ENCODE results near the gene SLC9A2.

SLC9A2 gene

GRCh38 chr2:102703748-102704147 is 84.4 kb downstream of the SLC9A2 start:
- H3K9me3 ChIP-seq = no peaks in the 10 kb centered on the region
- H3K27me3 ChIP-seq = peaks cover 39% of the 10 kb centered on the region
- H3K36me3 ChIP-seq = no peaks in the 10 kb centered on the region
- no peak for TF ChIP-seq CTCF (IDR thresholded peaks at IDR 0.05)
- no peak overlapping the region for H3K27ac ChIP-seq
- H3K4me1 ChIP-seq (ENCODE audit: control insufficient read depth in 1 of 2, insufficient read depth in 1 of 2, low read depth in 1 of 2, low read length in 1 of 2) = no peaks in the 10 kb centered on the region
- no peak overlapping the region for H3K4me3 ChIP-seq (ENCODE audit: low read depth in 1 of 2, low read length in 1 of 2)

- Histone ChIP-seq H3K4me3 (ENCODE audit: low read depth in 1 of 2, low read length in 1 of 2) (no peak overlapping the region), H3K4me1 (ENCODE audit: control insufficient read depth in 1 of 2, insufficient read depth in 1 of 2, low read depth in 1 of 2, low read length in 1 of 2) (no peaks in the 10 kb centered on the region), H3K27ac (no peak overlapping the region), H3K9me3 (no peaks in the 10 kb centered on the region), H3K27me3 (peaks cover 44% of the 10 kb centered on the region), H3K36me3 (no peaks in the 10 kb centered on the region)
- no peak for TF ChIP-seq CTCF (IDR thresholded peaks at IDR 0.05)
Measured at GRCh38 chr2:102704531-102704930, 85.2 kb downstream of the SLC9A2 start.

- Histone ChIP-seq H3K27me3 (peaks cover 24% of the 10 kb centered on the region), H3K4me1 (ENCODE audit: control insufficient read depth in 1 of 2, insufficient read depth in 1 of 2, low read depth in 1 of 2, low read length in 1 of 2) (no peaks in the 10 kb centered on the region)
Measured at GRCh38 chr2:102707796-102708695, 88.7 kb downstream of the SLC9A2 start.

GRCh38 chr2:102708847-102709559 is 89.7 kb downstream of the SLC9A2 start:
- TF ChIP-seq CTCF (IDR thresholded peaks at IDR 0.05) = no peak

More at GRCh38 chr2:102707796-102708695, 88.7 kb downstream of the SLC9A2 start:
- Histone ChIP-seq H3K4me3 (ENCODE audit: low read depth in 1 of 2, low read length in 1 of 2) (no peak overlapping the region), H3K9me3 (no peaks in the 10 kb centered on the region), H3K36me3 (peaks cover 3% of the 10 kb centered on the region), H3K27ac (no peak overlapping the region)
- no peak for TF ChIP-seq CTCF (IDR thresholded peaks at IDR 0.05)

GRCh38 chr2:102717308-102718018 is 98.1 kb downstream of the SLC9A2 start:
- Histone ChIP-seq H3K36me3 (peaks cover 94% of the 10 kb centered on the region), H3K4me3 (ENCODE audit: low read depth in 1 of 2, low read length in 1 of 2) (no peak overlapping the region), H3K27ac (no peak overlapping the region), H3K4me1 (ENCODE audit: control insufficient read depth in 1 of 2, insufficient read depth in 1 of 2, low read depth in 1 of 2, low read length in 1 of 2) (no peaks in the 10 kb centered on the region), H3K27me3 (no peaks in the 10 kb centered on the region), H3K9me3 (no peaks in the 10 kb centered on the region)
- no peak for TF ChIP-seq CTCF (IDR thresholded peaks at IDR 0.05)

More at GRCh38 chr2:102708847-102709559, 89.7 kb downstream of the SLC9A2 start:
- peaks cover 12% of the 10 kb centered on the region for H3K36me3 ChIP-seq
- H3K27ac ChIP-seq = no peak overlapping the region
- peaks cover 14% of the 10 kb centered on the region for H3K27me3 ChIP-seq
- no peaks in the 10 kb centered on the region for H3K9me3 ChIP-seq
- no peak overlapping the region for H3K4me3 ChIP-seq (ENCODE audit: low read depth in 1 of 2, low read length in 1 of 2)
- H3K4me1 ChIP-seq (ENCODE audit: control insufficient read depth in 1 of 2, insufficient read depth in 1 of 2, low read depth in 1 of 2, low read length in 1 of 2) = no peaks in the 10 kb centered on the region
